Karpas-422 (cell line): Measurements from ENCODE around the gene SMYD4. TPM values are rescaled to one million over a fixed set of nuclear protein-coding genes. Genes with fewer than 3 reads are reported as not detected.
A peak's percentile ranks its signal among the peaks of the same experiment; 100 is the strongest.

Source experiments
- DNase-seq: peaks from one replicate; pipeline ENCODE4 v3.0.0-alpha.2; 2015
- H2AFZ ChIP-seq: fragments of 200-600 bp; sonication (generic); 2 replicates; pipeline ENCODE4 v1.6.1; 2014; ENCODE audit warnings: antibody characterized with exemption, low read length, mixed read lengths
- H3K27ac ChIP-seq: fragments of 200-600 bp; sonication (generic); 2 replicates; pipeline ENCODE4 v1.5.1; 2014; ENCODE audit warnings: mild to moderate bottlenecking, low read length, moderate library complexity
- H3K27me3 ChIP-seq: fragments of 200-600 bp; sonication (generic); 2 replicates; pipeline ENCODE4 v1.6.1; 2014; ENCODE audit warnings: low read length, mixed read lengths
- H3K36me3 ChIP-seq: fragments of 200-600 bp; sonication (generic); 2 replicates; pipeline ENCODE4 v1.6.1; 2014; ENCODE audit warnings: low read length, mixed read lengths; ENCODE audit not compliant: insufficient read depth
- H3K4me1 ChIP-seq: fragments of 200-600 bp; sonication (generic); 2 replicates; pipeline ENCODE4 v1.6.1; 2014; ENCODE audit warnings: mild to moderate bottlenecking, low read length, mixed read lengths
- H3K4me2 ChIP-seq: fragments of 200-600 bp; sonication (generic); 2 replicates; pipeline ENCODE4 v1.6.1; 2014; ENCODE audit warnings: low read length, low read depth, mild to moderate bottlenecking; ENCODE audit not compliant: poor library complexity, severe bottlenecking
- H3K4me3 ChIP-seq: fragments of 200-600 bp; sonication (generic); 2 replicates; pipeline ENCODE4 v1.5.1; 2014; ENCODE audit warnings: mild to moderate bottlenecking, antibody characterized with exemption, low read length, mixed read lengths
- H3K79me2 ChIP-seq: fragments of 200-600 bp; sonication (generic); 2 replicates; pipeline ENCODE4 v1.6.1; 2014; ENCODE audit warnings: mild to moderate bottlenecking, low read length, mixed read lengths
- H3K9ac ChIP-seq: fragments of 200-600 bp; sonication (generic); 2 replicates; pipeline ENCODE4 v1.6.0; 2014; ENCODE audit warnings: low read length
- H3K9me2 ChIP-seq: fragments of 200-600 bp; sonication (generic), shearing (Covaris generic); replicated peaks from 2 replicates; pipeline ENCODE4 v1.6.0; 2014; ENCODE audit warnings: mild to moderate bottlenecking, low read length, moderate library complexity; ENCODE audit not compliant: insufficient read depth
- H3K9me3 ChIP-seq: fragments of 300-700, 200-600 bp; sonication (generic); 2 replicates; pipeline ENCODE4 v1.6.1; 2014; ENCODE audit warnings: low read length, mixed read lengths
- H4K20me1 ChIP-seq: fragments of 200-600 bp; sonication (generic); 2 replicates; pipeline ENCODE4 v1.6.1; 2014; ENCODE audit warnings: mild to moderate bottlenecking, antibody characterized with exemption, low read length, low read depth; ENCODE audit not compliant: insufficient read depth
- total RNA-seq: library from RNA; depleted of rRNA; stranded (reverse); fragments of >200 nt; shearing (Covaris generic); gene quantifications from 2 replicates; pipeline ENCODE4 v1.2.3, GENCODE V29; 2014; ENCODE audit warnings: low replicate concordance

The SMYD4 gene
- total RNA-seq, 1 experiment from 2014 or later: 13.9 TPM

DNA sequence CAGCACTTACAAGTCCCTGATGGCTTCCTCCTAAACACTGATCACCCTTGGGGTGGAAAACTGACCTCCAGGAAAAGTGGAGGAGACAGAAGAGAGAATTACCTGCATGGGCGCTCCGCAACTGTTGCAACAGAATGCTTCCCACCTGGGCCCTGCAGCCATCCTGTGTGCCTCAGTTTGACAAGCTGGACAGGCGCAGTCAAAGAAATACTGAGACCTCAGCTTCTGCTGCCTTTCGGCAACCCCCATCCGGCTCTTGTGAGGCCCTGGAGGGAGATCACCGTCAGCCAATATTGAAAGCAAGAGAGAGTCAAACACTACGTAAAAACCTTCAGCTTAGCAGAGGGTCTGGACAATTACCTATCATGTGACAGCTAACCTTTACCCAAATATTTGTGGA is 43.0 kb downstream of the SMYD4 start:
- Histone ChIP-seq H3K27ac (no peak overlapping the region), H3K79me2 (peaks cover 10% of the 10 kb centered on the region), H3K27me3 (no peaks in the 10 kb centered on the region), H2AFZ (no peak overlapping the region), H3K36me3 (peaks cover 17% of the 10 kb centered on the region; the same call in 1 of the 2 replicates), H3K9ac (no peak overlapping the region), H3K4me2 (no peak overlapping the region), H3K4me1 (peaks cover 10% of the 10 kb centered on the region), H3K4me3 (no peak overlapping the region), H4K20me1 (no peaks in the 10 kb centered on the region), H3K9me2 (no peaks in the 10 kb centered on the region), H3K9me3 (no peaks in the 10 kb centered on the region)
- no peak for DNase-seq

DNA sequence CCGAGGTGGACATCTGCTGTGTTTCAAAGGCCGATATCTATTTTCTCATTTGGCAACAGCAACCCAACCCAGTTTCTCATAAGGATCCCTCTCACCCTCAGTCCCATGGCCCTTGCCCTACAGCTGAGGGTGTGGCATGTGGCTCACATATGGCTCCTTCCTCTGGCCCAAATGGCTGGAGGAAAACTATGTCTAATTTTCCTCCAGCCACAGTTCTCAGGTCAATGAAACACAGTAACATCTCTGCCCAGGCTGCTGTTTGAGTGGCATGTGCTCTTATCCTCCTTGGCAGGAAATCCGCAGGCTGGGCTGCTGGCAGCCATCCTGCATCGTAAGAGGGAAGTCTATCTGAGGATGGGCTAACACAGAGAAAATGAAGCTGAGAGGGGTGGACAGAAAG is 43.8 kb downstream of the SMYD4 start:
- peaks cover 24% of the 10 kb centered on the region; the same call in 1 of the 2 replicates for H3K36me3 ChIP-seq
- H3K9ac ChIP-seq: no peak overlapping the region
- peaks cover 4% of the 10 kb centered on the region; the same call in 1 of the 2 replicates for H3K79me2 ChIP-seq
- no peaks in the 10 kb centered on the region for H3K9me3 ChIP-seq
- no peak overlapping the region for H3K4me2 ChIP-seq
- no peak for DNase-seq
- no peak overlapping the region for H3K4me3 ChIP-seq
- H3K4me1 ChIP-seq: peaks cover 3% of the 10 kb centered on the region; the same call in 1 of the 2 replicates
- no peak overlapping the region for H3K27ac ChIP-seq
- no peak overlapping the region for H2AFZ ChIP-seq
- H3K9me2 ChIP-seq: no peaks in the 10 kb centered on the region
- no peaks in the 10 kb centered on the region for H3K27me3 ChIP-seq
- H4K20me1 ChIP-seq: no peaks in the 10 kb centered on the region

- Histone ChIP-seq H3K4me2 (no peak overlapping the region), H2AFZ (no peak overlapping the region), H4K20me1 (no peaks in the 10 kb centered on the region), H3K9me3 (no peaks in the 10 kb centered on the region), H3K27ac (no peak overlapping the region), H3K36me3 (peaks cover 24% of the 10 kb centered on the region; the same call in 1 of the 2 replicates), H3K27me3 (no peaks in the 10 kb centered on the region), H3K9me2 (no peaks in the 10 kb centered on the region), H3K4me3 (no peak overlapping the region), H3K9ac (no peak overlapping the region), H3K4me1 (no peaks in the 10 kb centered on the region), H3K79me2 (no peaks in the 10 kb centered on the region)
- peak; percentile 57 for DNase-seq
Measured at GRCh38 chr17:1783834-1784611, 45.7 kb downstream of the SMYD4 start.

DNA sequence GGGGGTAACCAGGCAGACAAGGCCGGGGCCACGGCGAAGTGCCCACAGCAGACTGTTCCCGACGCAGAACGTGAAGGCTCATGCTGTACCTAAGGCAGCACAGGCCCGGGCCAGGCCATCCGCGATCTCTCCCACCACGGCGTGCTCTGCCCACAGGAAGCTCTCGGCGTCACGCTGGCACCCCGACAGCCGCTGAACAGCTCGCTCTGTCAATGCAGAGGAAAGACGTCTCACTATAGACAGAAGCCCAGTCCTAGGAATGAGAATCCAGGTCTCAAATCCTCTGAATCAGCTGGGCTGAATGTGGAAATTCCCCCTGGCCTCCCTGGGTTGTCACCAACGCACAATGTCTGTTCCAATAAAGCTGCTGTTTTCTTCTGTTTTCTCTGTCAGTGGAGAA is 46.4 kb downstream of the SMYD4 start:
- Histone ChIP-seq H3K9ac (no peak overlapping the region), H3K9me2 (no peaks in the 10 kb centered on the region), H3K9me3 (no peaks in the 10 kb centered on the region), H3K4me2 (no peak overlapping the region), H3K4me3 (no peak overlapping the region), H4K20me1 (no peaks in the 10 kb centered on the region), H3K27ac (no peak overlapping the region), H3K4me1 (no peaks in the 10 kb centered on the region), H3K27me3 (no peaks in the 10 kb centered on the region), H2AFZ (no peak overlapping the region), H3K79me2 (no peaks in the 10 kb centered on the region), H3K36me3 (peaks cover 24% of the 10 kb centered on the region; the same call in 1 of the 2 replicates)
- no peak for DNase-seq

- Histone ChIP-seq H3K27me3 (no peaks in the 10 kb centered on the region), H3K27ac (no peak overlapping the region), H3K79me2 (no peaks in the 10 kb centered on the region), H3K9me2 (no peaks in the 10 kb centered on the region), H4K20me1 (no peaks in the 10 kb centered on the region), H3K9ac (no peak overlapping the region), H3K4me2 (no peak overlapping the region), H2AFZ (no peak overlapping the region), H3K9me3 (no peaks in the 10 kb centered on the region), H3K4me3 (no peak overlapping the region), H3K4me1 (no peaks in the 10 kb centered on the region), H3K36me3 (peaks cover 24% of the 10 kb centered on the region; the same call in 1 of the 2 replicates)
- no peak for DNase-seq
Measured at GRCh38 chr17:1782171-1782567, 47.5 kb downstream of the SMYD4 start.

- no peak for DNase-seq
- H3K4me1 ChIP-seq: peaks cover 3% of the 10 kb centered on the region; the same call in 1 of the 2 replicates
- H3K9ac ChIP-seq: no peak overlapping the region
- no peaks in the 10 kb centered on the region for H4K20me1 ChIP-seq
- H2AFZ ChIP-seq: no peak overlapping the region
- no peaks in the 10 kb centered on the region for H3K79me2 ChIP-seq
- H3K9me3 ChIP-seq: no peaks in the 10 kb centered on the region
- no peak overlapping the region for H3K4me2 ChIP-seq
- no peaks in the 10 kb centered on the region for H3K9me2 ChIP-seq
- H3K27me3 ChIP-seq: no peaks in the 10 kb centered on the region
- no peak overlapping the region for H3K4me3 ChIP-seq
- no peak overlapping the region for H3K27ac ChIP-seq
- H3K36me3 ChIP-seq: peaks cover 17% of the 10 kb centered on the region; the same call in 1 of the 2 replicates
Measured at GRCh38 chr17:1779571-1780131, 50.1 kb downstream of the SMYD4 start.

GRCh38 chr17:1776857-1777256 is 52.8 kb downstream of the SMYD4 start:
- H3K4me3 ChIP-seq: no peak overlapping the region
- H3K4me2 ChIP-seq: no peak overlapping the region
- H3K36me3 ChIP-seq: peaks cover 8% of the 10 kb centered on the region; the same call in 1 of the 2 replicates
- DNase-seq: no peak
- peaks cover 3% of the 10 kb centered on the region; the same call in 1 of the 2 replicates for H3K4me1 ChIP-seq
- no peak overlapping the region for H2AFZ ChIP-seq
- H3K27ac ChIP-seq: no peak overlapping the region
- no peaks in the 10 kb centered on the region for H3K27me3 ChIP-seq
- H4K20me1 ChIP-seq: no peaks in the 10 kb centered on the region
- no peaks in the 10 kb centered on the region for H3K9me3 ChIP-seq
- no peaks in the 10 kb centered on the region for H3K9me2 ChIP-seq
- no peak overlapping the region for H3K9ac ChIP-seq
- H3K79me2 ChIP-seq: no peaks in the 10 kb centered on the region

GRCh38 chr17:1776328-1776727 is 53.4 kb downstream of the SMYD4 start:
- Histone ChIP-seq H3K9me2 (no peaks in the 10 kb centered on the region), H3K36me3 (peaks cover 3% of the 10 kb centered on the region; the same call in 1 of the 2 replicates), H3K4me2 (no peak overlapping the region), H3K27ac (no peak overlapping the region), H3K27me3 (no peaks in the 10 kb centered on the region), H4K20me1 (no peaks in the 10 kb centered on the region), H3K79me2 (no peaks in the 10 kb centered on the region), H3K4me3 (no peak overlapping the region), H3K4me1 (peaks cover 8% of the 10 kb centered on the region), H3K9ac (no peak overlapping the region), H3K9me3 (no peaks in the 10 kb centered on the region), H2AFZ (no peak overlapping the region)
- DNase-seq: no peak
